ENCODE data around the gene GET4.

GRCh38 chr7:857661-858060, 18.7 kb upstream of the GET4 start:
- TF ChIP-seq KAT2A (conservative IDR thresholded peaks at IDR 0.05; ENCODE audit: control insufficient read depth, low read depth, low read length), result no peak
- TF ChIP-seq EP300 (IDR thresholded peaks at IDR 0.05; ENCODE audit: borderline replicate concordance in 1 of 2, control insufficient read depth in 1 of 2, low read depth in 2 of 2, low read length in 2 of 2), result no peak
- TF ChIP-seq CTCF (IDR thresholded peaks at IDR 0.05 in 2 of 3, conservative IDR thresholded peaks at IDR 0.05 in 1 of 3; ENCODE audit: control insufficient read depth in 2 of 3, extremely low read depth in 1 of 3, insufficient read depth in 1 of 3, low read depth in 3 of 3, low read length in 3 of 3), result no peak
- TF ChIP-seq TCF12 (IDR thresholded peaks at IDR 0.05; ENCODE audit: low read depth, low read length), result no peak
- no peak for TF ChIP-seq EGR1 (IDR thresholded peaks at IDR 0.05; ENCODE audit: borderline replicate concordance in 1 of 2, low read depth in 2 of 2, low read length in 2 of 2)
- no peak for TF ChIP-seq RCOR1 (conservative IDR thresholded peaks at IDR 0.05; ENCODE audit: low read depth, low read length)
- no peak for TF ChIP-seq ZSCAN29 (IDR thresholded peaks at IDR 0.05)
- no peak for TF ChIP-seq TAF1 (IDR thresholded peaks at IDR 0.05; ENCODE audit: borderline replicate concordance, low read depth, low read length)
- no peak for TF ChIP-seq ZNF274 (IDR thresholded peaks at IDR 0.05; ENCODE audit: insufficient read depth, insufficient read length)
- no peak for TF ChIP-seq CBX3 (IDR thresholded peaks at IDR 0.05; ENCODE audit: borderline replicate concordance, low read depth)
- TF ChIP-seq USF2 (IDR thresholded peaks at IDR 0.05; ENCODE audit: borderline replicate concordance, low read depth, low read length), result no peak
- no peak for TF ChIP-seq ZBED1 (IDR thresholded peaks at IDR 0.05; ENCODE audit: borderline replicate concordance)
- TF ChIP-seq RAD21 (IDR thresholded peaks at IDR 0.05; ENCODE audit: insufficient read depth, low read depth, low read length), result no peak
